T-cell (primary cell): ENCODE measurements around the gene MAP2K5. TPM values are rescaled to one million over a fixed set of nuclear protein-coding genes. Genes with fewer than 3 reads are reported as not detected.

Source experiments
- ATAC-seq, 4 experiments: fragments of 200-7000 bp in 3 of 4; fragments of 150-1000 bp in 1 of 4; cut with Tn5 transposase; replicated peaks in 1 of 4; 1 replicate in 3 of 4; 2 replicates in 1 of 4; pipeline ENCODE4 v1.10.0; 2021; ENCODE audit warnings: moderate library complexity in 3 of 4, mild to moderate bottlenecking in 2 of 4, moderate number of reproducible peaks in 1 of 4
- CTCF ChIA-PET, 2 donors: fragments of 300-600 bp; sonication (Branson Sonifier 250); formaldehyde crosslinking; loops; one replicate each; lab custom pipeline; 2022; ENCODE audit warnings: antibody characterized with exemption in 2 of 2; lab: Charles Lee
- POLR2A ChIA-PET, 2 donors: fragments of 300-600 bp; sonication (Branson Sonifier 250); formaldehyde crosslinking; loops; one replicate each; lab custom pipeline; 2022; ENCODE audit warnings: antibody characterized with exemption in 2 of 2; lab: Charles Lee
- DNase-seq, 35 experiments: peaks; one replicate each; pipeline versions ENCODE4 v3.0.0 to v3.0.0-alpha.2; 2013 to 2023
- H3K27ac ChIP-seq: one replicate; pipeline ENCODE4 v1.5.1; 2013; ENCODE audit warnings: low read length
- H3K27me3 ChIP-seq, 2 experiments: replicated peaks in 1 of 2; 1 replicate in 1 of 2; 2 replicates in 1 of 2; pipeline versions ENCODE4 v1.6.1 to v1.7.0; 2013; ENCODE audit warnings: low read length in 1 of 2, mixed read lengths in 1 of 2; ENCODE audit not compliant: control insufficient read depth in 2 of 2, insufficient read depth in 2 of 2; ENCODE audit errors: extremely low read depth in 1 of 2
- H3K36me3 ChIP-seq, 2 donors: 1 replicate in 1 of 2; 2 replicates in 1 of 2; pipeline versions ENCODE4 v1.6.1 to v1.7.0; 2013; ENCODE audit warnings: low read length in 1 of 2; ENCODE audit not compliant: control insufficient read depth in 2 of 2, insufficient read depth in 1 of 2; ENCODE audit errors: extremely low read depth in 1 of 2
- H3K4me1 ChIP-seq, 2 experiments: 1 replicate in 1 of 2; 2 replicates in 1 of 2; pipeline versions ENCODE4 v1.6.1 to v1.7.0; 2013; ENCODE audit warnings: low read length in 2 of 2, mixed read lengths in 1 of 2; ENCODE audit not compliant: insufficient read depth in 2 of 2, control insufficient read depth in 1 of 2; ENCODE audit errors: extremely low read depth in 1 of 2
- H3K4me3 ChIP-seq, 2 donors: 1 replicate in 1 of 2; 2 replicates in 1 of 2; pipeline versions ENCODE4 v1.5.1 to v1.7.0; 2013; ENCODE audit warnings: mild to moderate bottlenecking in 2 of 2, low read length in 1 of 2, moderate library complexity in 1 of 2; ENCODE audit not compliant: control insufficient read depth in 1 of 2; ENCODE audit errors: extremely low read depth in 1 of 2
- H3K9me3 ChIP-seq: 2 replicates; pipeline ENCODE4 v1.7.0; 2013
- H3K27ac Mint-ChIP-seq, 2 donors: one replicate each; pipeline ENCODE4 v1.8.0; 2020 to 2021; ENCODE audit warnings: mild to moderate bottlenecking in 2 of 2, mixed read lengths in 2 of 2
- H3K27me3 Mint-ChIP-seq, 2 donors: one replicate each; pipeline ENCODE4 v1.8.0; 2021 to 2022; ENCODE audit warnings: mixed read lengths in 2 of 2
- H3K36me3 Mint-ChIP-seq: one replicate; pipeline ENCODE4 v1.8.0; 2021; ENCODE audit warnings: mixed read lengths
- H3K4me1 Mint-ChIP-seq, 3 donors: one replicate each; pipeline ENCODE4 v1.8.0; 2020 to 2022; ENCODE audit warnings: mixed read lengths in 3 of 3, mild to moderate bottlenecking in 1 of 3
- H3K4me3 Mint-ChIP-seq, 3 donors: one replicate each; pipeline ENCODE4 v1.8.0; 2020 to 2022; ENCODE audit warnings: mild to moderate bottlenecking in 3 of 3, mixed read lengths in 3 of 3, moderate library complexity in 3 of 3
- H3K9me3 Mint-ChIP-seq, 3 donors: one replicate each; pipeline ENCODE4 v1.8.0; 2020 to 2022; ENCODE audit warnings: mixed read lengths in 3 of 3
- WGBS: methylation state at CpG from one replicate; pipeline ENCODE4 v1.1.5; 2013; ENCODE audit warnings: missing lambda C conversion rate; ENCODE audit not compliant: insufficient coverage; 5-methylcytosine and 5-hydroxymethylcytosine counted together
- total RNA-seq, 35 experiments: library from RNA in 6 of 35; stranded (reverse) in 6 of 35; fragments of 120-200 nt in 1 of 35; gene quantifications; one replicate each; pipeline versions ENCODE4 v1.2.1 to v1.2.4 and lab custom pipeline; 2013 to 2026

MAP2K5 gene
- total RNA-seq, 5 donors from 2014 or later (not counting 1 experiment from before 2014, with no cell fraction given): 24.5 to 35.5 (median 28.5) TPM

DNA sequence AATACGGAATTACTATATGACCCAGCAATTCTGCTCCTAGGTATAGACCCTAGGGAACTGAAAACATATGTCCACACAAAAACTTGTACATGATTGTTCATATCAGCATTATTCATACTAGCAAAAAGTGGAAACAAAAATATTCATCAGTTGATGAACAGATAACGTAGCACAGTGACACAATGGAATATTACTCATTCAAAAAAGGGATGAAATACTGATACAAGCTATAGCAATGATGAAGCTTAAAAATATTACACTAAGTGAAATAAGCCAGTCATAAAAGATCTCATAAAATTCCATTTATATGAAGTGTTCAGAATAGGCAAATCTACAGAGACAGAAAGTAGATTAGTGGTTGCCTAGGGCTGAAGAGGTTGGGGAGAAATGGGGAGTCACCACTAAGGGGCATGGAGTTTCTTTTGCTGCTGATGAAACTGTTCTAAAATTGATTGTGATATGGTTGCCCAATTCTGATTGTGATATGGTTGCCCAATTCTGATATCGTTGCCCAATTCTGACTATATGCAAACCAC lies 11.1 kb upstream of the MAP2K5 start:
- Mint-ChIP-seq H3K9me3 (no peaks in the 10 kb centered on the region), H3K4me3 (no peak overlapping the region)
- whole genome bisulfite sequencing: no CpG with 5 or more reads among the region's 3 CpGs

DNA sequence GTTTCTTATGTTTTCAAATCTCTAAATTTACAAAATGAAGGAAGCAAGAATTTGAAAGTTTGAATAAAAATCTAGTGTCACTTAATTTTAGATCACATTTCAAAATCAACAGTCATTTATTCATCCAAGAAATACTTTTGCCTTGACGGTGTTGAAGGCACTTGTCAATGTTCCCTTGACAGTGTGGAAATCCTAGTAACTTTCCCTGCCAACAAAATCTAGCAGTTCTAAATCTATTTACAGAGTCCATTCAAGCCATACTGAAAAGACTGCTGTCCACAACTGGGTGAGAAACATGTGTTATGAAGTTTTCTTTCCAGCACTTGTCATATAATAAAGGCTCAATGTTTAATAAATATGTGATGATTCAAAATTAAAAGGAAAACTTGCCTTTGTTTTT lies 8.6 kb upstream of the MAP2K5 start:
- no peak overlapping the region for H3K4me3 Mint-ChIP-seq
- Histone ChIP-seq H3K27me3 (no peaks in the 10 kb centered on the region), H3K4me3 (no peak overlapping the region), H3K9me3 (no peaks in the 10 kb centered on the region), H3K27ac (no peak overlapping the region), H3K36me3 (no peaks in the 10 kb centered on the region), H3K4me1 (no peaks in the 10 kb centered on the region)
- ChIA-PET CTCF (no interaction called here), POLR2A (no interaction called here)
- DNase-seq (no peak), ATAC-seq (no peak)
- peaks cover 0 to 4% (median 3%) of the 10 kb centered on the region in 3 donors for H3K4me1 Mint-ChIP-seq
- H3K27ac Mint-ChIP-seq: no peak overlapping the region
- H3K27me3 Mint-ChIP-seq: no peaks in the 10 kb centered on the region
- peaks cover 6% of the 10 kb centered on the region for H3K36me3 Mint-ChIP-seq
- no peaks in the 10 kb centered on the region for H3K9me3 Mint-ChIP-seq
- WGBS: 100% methylated on average over 1 of the region's 1 CpG

More for the DNA sequence above, 11.1 kb upstream of the MAP2K5 start:
- ATAC-seq: no peak
- Histone ChIP-seq H3K36me3 (peaks cover 0 to 6% of the 10 kb centered on the region in 2 donors), H3K4me3 (no peak overlapping the region), H3K27me3 (no peaks in the 10 kb centered on the region), H3K4me1 (no peaks in the 10 kb centered on the region), H3K27ac (no peak overlapping the region), H3K9me3 (no peaks in the 10 kb centered on the region)
- no peak overlapping the region for H3K27ac Mint-ChIP-seq
- POLR2A ChIA-PET: interaction anchor here in 1 of 2 donors (0.6 kb wide), 1 partner anchor 869 kb away, joined by 3 read pairs; no protein-coding TSS in a partner anchor
- no peaks in the 10 kb centered on the region for H3K4me1 Mint-ChIP-seq
- no peak for DNase-seq
- H3K36me3 Mint-ChIP-seq: peaks cover 14% of the 10 kb centered on the region
- CTCF ChIA-PET: interaction anchor here in 1 of 2 donors (0.7 kb wide), 1 partner anchor 345 kb away, joined by 3 read pairs; no protein-coding TSS in a partner anchor
- H3K27me3 Mint-ChIP-seq: no peaks in the 10 kb centered on the region

GRCh38 chr15:67534360-67534759 lies 8.1 kb upstream of the MAP2K5 start:
- peaks cover 0 to 9% (median 5%) of the 10 kb centered on the region in 3 donors for H3K4me1 Mint-ChIP-seq
- H3K4me3 Mint-ChIP-seq: no peak overlapping the region
- H3K27me3 Mint-ChIP-seq: no peaks in the 10 kb centered on the region
- ATAC-seq (no peak), DNase-seq (no peak)
- peaks cover 6% of the 10 kb centered on the region for H3K36me3 Mint-ChIP-seq
- H3K9me3 Mint-ChIP-seq: no peaks in the 10 kb centered on the region
- no peak overlapping the region for H3K27ac Mint-ChIP-seq
- no peaks in the 10 kb centered on the region for H3K36me3 ChIP-seq
- H3K27me3 ChIP-seq: no peaks in the 10 kb centered on the region
- no CpG with 5 or more reads among the region's 1 CpG for WGBS
- no peaks in the 10 kb centered on the region for H3K4me1 ChIP-seq
- ChIA-PET CTCF (no interaction called here), POLR2A (no interaction called here)
- H3K27ac ChIP-seq: no peak overlapping the region
- no peaks in the 10 kb centered on the region for H3K9me3 ChIP-seq
- H3K4me3 ChIP-seq: no peak overlapping the region

DNA sequence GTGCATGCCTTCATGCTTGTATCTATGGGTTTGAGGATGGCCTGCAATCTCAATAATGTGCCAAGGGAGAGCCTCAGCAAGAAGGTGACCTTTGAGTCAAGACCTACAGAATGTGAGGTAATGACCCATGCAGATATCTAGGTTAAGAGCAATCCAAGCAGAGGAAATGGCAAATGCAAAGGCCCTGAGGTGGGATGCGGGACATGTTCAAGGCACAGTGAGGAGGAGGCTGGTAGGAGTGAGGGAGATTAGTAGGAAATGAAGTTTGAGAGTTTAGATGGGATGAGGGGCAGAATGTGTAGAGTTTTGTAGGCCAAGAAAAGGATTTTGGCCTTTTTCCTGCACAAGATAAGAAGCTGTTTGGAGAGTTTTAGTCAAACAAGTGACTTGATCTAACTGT lies 4.7 kb upstream of the MAP2K5 start:
- 100% methylated on average over 1 of the region's 1 CpG for WGBS
- Histone ChIP-seq H3K9me3 (no peaks in the 10 kb centered on the region), H3K36me3 (no peaks in the 10 kb centered on the region), H3K4me3 (no peak overlapping the region), H3K4me1 (peaks cover 0 to under 1% of the 10 kb centered on the region in 2 experiments), H3K27ac (no peak overlapping the region), H3K27me3 (no peaks in the 10 kb centered on the region)
- no peak overlapping the region for H3K4me3 Mint-ChIP-seq
- no peaks in the 10 kb centered on the region for H3K27me3 Mint-ChIP-seq
- ATAC-seq: no peak
- no peak for DNase-seq
- peaks cover 6 to 29% (median 17%) of the 10 kb centered on the region in 3 donors for H3K4me1 Mint-ChIP-seq
- H3K36me3 Mint-ChIP-seq: no peaks in the 10 kb centered on the region
- no peaks in the 10 kb centered on the region for H3K9me3 Mint-ChIP-seq
- ChIA-PET POLR2A (no interaction called here), CTCF (no interaction called here)
- no peak overlapping the region for H3K27ac Mint-ChIP-seq

- H3K27me3 Mint-ChIP-seq: no peaks in the 10 kb centered on the region
- peak overlapping the region; percentile 76 to 97 for H3K4me3 ChIP-seq
- no peaks in the 10 kb centered on the region for H3K9me3 Mint-ChIP-seq
- peaks cover 22% of the 10 kb centered on the region for H3K36me3 Mint-ChIP-seq
- DNase-seq (peak in 1 of 35 experiments; percentile 16), ATAC-seq (no peak)
- no peaks in the 10 kb centered on the region for H3K9me3 ChIP-seq
- no peaks in the 10 kb centered on the region for H3K27me3 ChIP-seq
- H3K27ac ChIP-seq: peak overlapping the region; percentile 81
- H3K4me1 Mint-ChIP-seq: peaks cover 53 to 70% (median 63%) of the 10 kb centered on the region in 3 donors
- CTCF ChIA-PET: no interaction called here
- WGBS: 66% methylated on average over 6 of the region's 7 CpGs
- H3K4me1 ChIP-seq: peaks cover 10 to 20% of the 10 kb centered on the region in 2 experiments
- H3K4me3 Mint-ChIP-seq: peak overlapping the region; percentile 95 to 98 (median 97)
- POLR2A ChIA-PET: no interaction called here
- H3K36me3 ChIP-seq: peaks cover 0 to 9% of the 10 kb centered on the region in 2 donors
- peak overlapping the region; percentile 90 to 94 for H3K27ac Mint-ChIP-seq
Observed at GRCh38 chr15:67543348-67543718, 830 bp downstream of the MAP2K5 start.

DNA sequence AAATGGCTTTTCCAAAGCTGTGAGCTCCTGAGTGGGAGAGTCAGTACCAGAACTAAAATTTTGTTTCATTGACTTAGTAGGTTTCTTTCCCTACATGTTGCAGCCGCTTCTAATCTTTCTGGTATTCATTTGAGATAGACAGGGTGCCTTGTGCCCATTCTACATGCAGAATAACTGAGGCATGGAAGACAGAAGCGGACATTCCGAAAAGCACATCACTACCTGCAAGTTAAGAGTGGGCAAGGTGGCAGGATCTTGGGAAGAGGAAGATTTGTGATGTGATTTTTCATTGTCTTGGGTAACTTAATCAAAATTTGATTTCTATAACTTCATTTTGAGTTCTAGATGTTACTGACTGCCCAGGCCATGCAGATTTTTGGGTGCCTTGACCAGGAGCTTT lies 2.0 kb downstream of the MAP2K5 start:
- H3K27ac ChIP-seq: no peak overlapping the region
- H3K4me3 ChIP-seq: no peak overlapping the region
- H3K36me3 ChIP-seq: peaks cover 0 to 13% of the 10 kb centered on the region in 2 donors
- H3K9me3 ChIP-seq: no peaks in the 10 kb centered on the region
- Mint-ChIP-seq H3K4me1 (peaks cover 61 to 70% (median 68%) of the 10 kb centered on the region in 3 donors), H3K4me3 (peak overlapping the region; percentile 57 to 98 (median 97)), H3K9me3 (no peaks in the 10 kb centered on the region), H3K27me3 (no peaks in the 10 kb centered on the region), H3K27ac (peak overlapping the region; percentile 58 to 94), H3K36me3 (peaks cover 26% of the 10 kb centered on the region)
- DNase-seq (no peak), ATAC-seq (no peak)
- ChIA-PET CTCF (no interaction called here), POLR2A (no interaction called here)
- no peaks in the 10 kb centered on the region for H3K27me3 ChIP-seq
- peaks cover 12 to 22% of the 10 kb centered on the region in 2 experiments for H3K4me1 ChIP-seq
- WGBS: 100% methylated on average over 1 of the region's 3 CpGs
